Measurements from ENCODE around the gene OLFM3. TPM values are rescaled to one million over a fixed set of nuclear protein-coding genes. Genes with fewer than 3 reads are reported as not detected.

Gene OLFM3
- total RNA-seq, 1 donor from 2014 or later = not detected

- TF ChIP-seq, protein P1, sequence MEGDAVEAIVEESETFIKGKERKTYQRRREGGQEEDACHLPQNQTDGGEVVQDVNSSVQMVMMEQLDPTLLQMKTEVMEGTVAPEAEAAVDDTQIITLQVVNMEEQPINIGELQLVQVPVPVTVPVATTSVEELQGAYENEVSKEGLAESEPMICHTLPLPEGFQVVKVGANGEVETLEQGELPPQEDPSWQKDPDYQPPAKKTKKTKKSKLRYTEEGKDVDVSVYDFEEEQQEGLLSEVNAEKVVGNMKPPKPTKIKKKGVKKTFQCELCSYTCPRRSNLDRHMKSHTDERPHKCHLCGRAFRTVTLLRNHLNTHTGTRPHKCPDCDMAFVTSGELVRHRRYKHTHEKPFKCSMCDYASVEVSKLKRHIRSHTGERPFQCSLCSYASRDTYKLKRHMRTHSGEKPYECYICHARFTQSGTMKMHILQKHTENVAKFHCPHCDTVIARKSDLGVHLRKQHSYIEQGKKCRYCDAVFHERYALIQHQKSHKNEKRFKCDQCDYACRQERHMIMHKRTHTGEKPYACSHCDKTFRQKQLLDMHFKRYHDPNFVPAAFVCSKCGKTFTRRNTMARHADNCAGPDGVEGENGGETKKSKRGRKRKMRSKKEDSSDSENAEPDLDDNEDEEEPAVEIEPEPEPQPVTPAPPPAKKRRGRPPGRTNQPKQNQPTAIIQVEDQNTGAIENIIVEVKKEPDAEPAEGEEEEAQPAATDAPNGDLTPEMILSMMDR (IDR thresholded peaks at IDR 0.05; ENCODE audit: insufficient read depth, low read length, severe bottlenecking) = no peak
- H3K4me3 ChIP-seq (ENCODE audit: low read depth, low read length) = no peak overlapping the region
- H3K36me3 ChIP-seq (ENCODE audit: control insufficient read depth, insufficient read depth, low read length) = no peaks in the 10 kb centered on the region
- DNase-seq (ENCODE audit: low read depth) (no peak), FAIRE-seq (no peak)
- H3K27me3 ChIP-seq (ENCODE audit: control insufficient read depth, insufficient read depth, low read length) = no peaks in the 10 kb centered on the region
Measured at GRCh38 chr1:101846820-101847219, 149.9 kb downstream of the OLFM3 start.

DNA sequence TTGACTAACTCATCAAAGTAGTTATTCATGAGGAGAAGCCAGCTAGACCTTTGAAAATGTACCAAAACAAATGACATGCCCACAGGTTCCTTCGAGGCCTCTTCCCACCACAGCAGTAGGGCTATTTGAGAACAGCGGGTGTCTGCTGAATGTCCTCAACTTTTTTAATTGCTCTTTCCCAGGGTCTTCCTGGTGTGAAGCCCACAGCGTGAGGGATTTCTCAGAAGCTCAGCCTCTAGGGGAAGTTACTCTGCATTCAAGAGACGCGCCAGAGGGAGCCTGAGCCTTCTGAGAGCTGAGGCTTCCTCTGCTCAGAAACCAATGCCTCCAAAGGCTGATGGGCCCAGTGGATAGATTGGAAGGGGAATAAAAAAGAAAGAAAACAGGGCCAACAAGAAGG is 153.6 kb downstream of the OLFM3 start:
- Histone ChIP-seq H3K36me3 (ENCODE audit: control insufficient read depth, insufficient read depth, low read length) (no peaks in the 10 kb centered on the region), H3K27me3 (ENCODE audit: control insufficient read depth, insufficient read depth, low read length) (no peaks in the 10 kb centered on the region), H3K4me3 (ENCODE audit: low read depth, low read length) (no peak overlapping the region)
- DNase-seq (ENCODE audit: low read depth) = no peak
- TF ChIP-seq, protein P1 (IDR thresholded peaks at IDR 0.05; ENCODE audit: insufficient read depth, low read length, severe bottlenecking) = no peak
- FAIRE-seq = no peak

- no peak for FAIRE-seq
Measured at GRCh38 chr1:101841824-101842223, 154.9 kb downstream of the OLFM3 start.

GRCh38 chr1:101835988-101836387 is 160.7 kb downstream of the OLFM3 start:
- DNase-seq (ENCODE audit: low read depth) (no peak), FAIRE-seq (no peak)
- TF ChIP-seq, protein P1 (IDR thresholded peaks at IDR 0.05; ENCODE audit: insufficient read depth, low read length, severe bottlenecking) = no peak
- Histone ChIP-seq H3K27me3 (ENCODE audit: control insufficient read depth, insufficient read depth, low read length) (no peaks in the 10 kb centered on the region), H3K36me3 (ENCODE audit: control insufficient read depth, insufficient read depth, low read length) (no peaks in the 10 kb centered on the region), H3K4me3 (ENCODE audit: low read depth, low read length) (no peak overlapping the region)

More at GRCh38 chr1:101841824-101842223, 154.9 kb downstream of the OLFM3 start:
- Histone ChIP-seq H3K4me3 (ENCODE audit: low read depth, low read length) (no peak overlapping the region), H3K27me3 (ENCODE audit: control insufficient read depth, insufficient read depth, low read length) (no peaks in the 10 kb centered on the region), H3K36me3 (ENCODE audit: control insufficient read depth, insufficient read depth, low read length) (no peaks in the 10 kb centered on the region)
- DNase-seq (ENCODE audit: low read depth) = no peak
- TF ChIP-seq, protein P1 (IDR thresholded peaks at IDR 0.05; ENCODE audit: insufficient read depth, low read length, severe bottlenecking) = no peak

DNA sequence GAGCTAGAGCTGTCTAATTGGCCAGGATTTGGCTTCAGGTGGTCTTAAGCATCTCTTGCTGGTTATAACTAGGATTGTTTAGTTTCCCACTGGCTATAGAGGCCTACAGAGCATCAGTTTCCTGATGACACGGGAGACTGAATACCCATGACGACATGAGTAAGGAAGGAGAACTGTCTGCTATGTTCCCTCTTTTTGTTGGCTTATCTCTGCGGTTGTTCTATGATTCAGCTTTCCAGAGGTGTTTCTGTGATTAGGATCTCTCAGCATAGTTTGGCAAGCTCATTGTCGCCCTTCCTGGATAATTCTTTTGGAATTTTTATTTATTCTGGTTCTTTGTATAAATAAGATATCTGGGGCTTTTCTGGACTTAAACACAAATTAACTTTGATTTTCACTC is 163.4 kb downstream of the OLFM3 start:
- no peak for FAIRE-seq
- DNase-seq (ENCODE audit: low read depth) = no peak

GRCh38 chr1:101826416-101826815 is 170.3 kb downstream of the OLFM3 start:
- H3K36me3 ChIP-seq (ENCODE audit: control insufficient read depth, insufficient read depth, low read length) = no peaks in the 10 kb centered on the region
- H3K27me3 ChIP-seq (ENCODE audit: control insufficient read depth, insufficient read depth, low read length) = no peaks in the 10 kb centered on the region
- no peak for DNase-seq (ENCODE audit: low read depth)
- TF ChIP-seq, protein P1 (IDR thresholded peaks at IDR 0.05; ENCODE audit: insufficient read depth, low read length, severe bottlenecking) = no peak
- no peak overlapping the region for H3K4me3 ChIP-seq (ENCODE audit: low read depth, low read length)
- FAIRE-seq = no peak

More for the DNA sequence above, 163.4 kb downstream of the OLFM3 start:
- no peaks in the 10 kb centered on the region for H3K36me3 ChIP-seq (ENCODE audit: control insufficient read depth, insufficient read depth, low read length)
- H3K27me3 ChIP-seq (ENCODE audit: control insufficient read depth, insufficient read depth, low read length) = no peaks in the 10 kb centered on the region
- TF ChIP-seq, protein P1 (IDR thresholded peaks at IDR 0.05; ENCODE audit: insufficient read depth, low read length, severe bottlenecking) = no peak
- H3K4me3 ChIP-seq (ENCODE audit: low read depth, low read length) = no peak overlapping the region

Measured in bronchial epithelial cell (primary cell).